Stomach (tissue), 9 donors: Measurements from ENCODE around the gene ZNF575. TPM values are rescaled to one million over a fixed set of nuclear protein-coding genes. Genes with fewer than 3 reads are reported as not detected.

Experiments
- DNase-seq, 2 donors: peaks; one replicate each; pipeline versions ENCODE4 v3.0.0 to v3.0.0-alpha.2; 2013 to 2019
- H3K27ac ChIP-seq, 5 donors: fragments of 200-600 bp in 4 of 5; sonication (generic) in 4 of 5; one replicate each; pipeline ENCODE4 v1.5.1; 2013 to 2019; ENCODE audit warnings: mild to moderate bottlenecking in 1 of 5, moderate library complexity in 1 of 5
- H3K27me3 ChIP-seq, 3 donors: fragments of 200-600 bp; sonication (generic); one replicate each; pipeline ENCODE4 v1.5.1; 2017 to 2019; ENCODE audit warnings: mixed run types in 1 of 3
- H3K36me3 ChIP-seq, 4 donors: fragments of 200-600 bp; sonication (generic); 1 replicate in 3 of 4; 2 replicates in 1 of 4; pipeline ENCODE4 v1.5.1; 2016 to 2019
- H3K4me1 ChIP-seq, 4 donors: fragments of 200-600 bp; sonication (generic); one replicate each; pipeline ENCODE4 v1.5.1; 2016 to 2019
- H3K4me3 ChIP-seq, 4 donors: fragments of 200-600 bp; sonication (generic) in 3 of 4; one replicate each; pipeline ENCODE4 v1.5.1; 2016 to 2019; ENCODE audit warnings: mild to moderate bottlenecking in 1 of 4
- H3K9me3 ChIP-seq, 4 donors: fragments of 200-600 bp; sonication (generic); one replicate each; pipeline ENCODE4 v1.5.1; 2016 to 2019
- EP300 ChIP-seq: sonication (generic); formaldehyde crosslinking; IDR thresholded peaks from one replicate; pipeline ENCODE4 v1.6.1; 2017; ENCODE audit warnings: antibody characterized with exemption
- POLR2A ChIP-seq, 4 donors: fragments of 450-650 bp; IDR thresholded peaks; one replicate each; pipeline ENCODE4 v1.6.1; 2016; ENCODE audit warnings: antibody characterized with exemption in 4 of 4, control low read depth in 2 of 4, mild to moderate bottlenecking in 1 of 4, moderate library complexity in 1 of 4
- POLR2AphosphoS5 ChIP-seq, 3 donors: sonication (generic); formaldehyde crosslinking; IDR thresholded peaks; one replicate each; pipeline ENCODE4 v1.6.1; 2016; ENCODE audit warnings: antibody characterized with exemption in 3 of 3
- whole genome bisulfite sequencing, 5 donors: extraction: QIAGEN DNeasy Blood & Tissue Kit in 3 of 5; methylation state at CpG; one replicate each; pipeline versions ENCODE4 v1.1.5 to v1.1.7; 2013 to 2018; 5-methylcytosine and 5-hydroxymethylcytosine counted together
- intact Hi-C: fragments of 100-400 bp; cut with DNase I; formaldehyde crosslinking; loops from one replicate; pipeline ENCODE4 v1.15.1; 2023; ENCODE audit warnings: low total_unique reads
- polyA plus RNA-seq, 3 donors: library from polyadenylated mRNA; stranded (reverse); fragments of 200-250 nt; gene quantifications; one replicate each; pipeline ENCODE4 v1.2.3, GENCODE V29; 2013
- total RNA-seq, 5 donors: library from RNA; depleted of rRNA; stranded (reverse); fragments of >200 nt; gene quantifications; one replicate each; pipeline versions ENCODE4 v1.1.0 to v1.2.3, GENCODE V29; 2014 to 2016
- TF ChIP-seq, protein P1 (sequence below), 7 experiments: fragments of 450-650 bp in 4 of 7; fragments of 200-600 bp in 3 of 7; sonication (generic) in 3 of 7; IDR thresholded peaks; one replicate each; pipeline ENCODE4 v1.5.1; 2016 to 2019; ENCODE audit warnings: antibody characterized with exemption in 7 of 7, control low read depth in 2 of 7, mild to moderate bottlenecking in 1 of 7
- donor health status: healthy with polysubstance abuse.
- donor health status: Bipolar disorder and iron deficiency.
- donor health status: healthy.

ZNF575 gene
- total and polyA plus RNA-seq, 8 donors = 0.37 to 23.5 (median 0.76) TPM; not detected in 3

- H3K36me3 ChIP-seq = peaks cover 35 to 89% (median 80%) of the 10 kb centered on the region in 4 donors
- no peak for DNase-seq
- H3K9me3 ChIP-seq = no peaks in the 10 kb centered on the region
- no peaks in the 10 kb centered on the region for H3K4me1 ChIP-seq
- no peaks in the 10 kb centered on the region for H3K27me3 ChIP-seq
- TF ChIP-seq, protein P1, sequence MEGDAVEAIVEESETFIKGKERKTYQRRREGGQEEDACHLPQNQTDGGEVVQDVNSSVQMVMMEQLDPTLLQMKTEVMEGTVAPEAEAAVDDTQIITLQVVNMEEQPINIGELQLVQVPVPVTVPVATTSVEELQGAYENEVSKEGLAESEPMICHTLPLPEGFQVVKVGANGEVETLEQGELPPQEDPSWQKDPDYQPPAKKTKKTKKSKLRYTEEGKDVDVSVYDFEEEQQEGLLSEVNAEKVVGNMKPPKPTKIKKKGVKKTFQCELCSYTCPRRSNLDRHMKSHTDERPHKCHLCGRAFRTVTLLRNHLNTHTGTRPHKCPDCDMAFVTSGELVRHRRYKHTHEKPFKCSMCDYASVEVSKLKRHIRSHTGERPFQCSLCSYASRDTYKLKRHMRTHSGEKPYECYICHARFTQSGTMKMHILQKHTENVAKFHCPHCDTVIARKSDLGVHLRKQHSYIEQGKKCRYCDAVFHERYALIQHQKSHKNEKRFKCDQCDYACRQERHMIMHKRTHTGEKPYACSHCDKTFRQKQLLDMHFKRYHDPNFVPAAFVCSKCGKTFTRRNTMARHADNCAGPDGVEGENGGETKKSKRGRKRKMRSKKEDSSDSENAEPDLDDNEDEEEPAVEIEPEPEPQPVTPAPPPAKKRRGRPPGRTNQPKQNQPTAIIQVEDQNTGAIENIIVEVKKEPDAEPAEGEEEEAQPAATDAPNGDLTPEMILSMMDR (IDR thresholded peaks at IDR 0.05) = no peak
- TF ChIP-seq POLR2AphosphoS5 (IDR thresholded peaks at IDR 0.05) (no peak), POLR2A (IDR thresholded peaks at IDR 0.05) (no peak), EP300 (no peak)
- no peak overlapping the region for H3K27ac ChIP-seq
- no peak overlapping the region for H3K4me3 ChIP-seq
- intact Hi-C loops = loop anchor here (10.0 kb wide), 1 partner anchor 103 kb away; no protein-coding TSS in a partner anchor
- 80 to 94% (median 85%) methylated on average over 3 of the region's 3 CpGs for WGBS, 5 donors
These were observed 19.1 kb downstream of the ZNF575 start for GRCh38 chr19:43552198-43552450.

DNA sequence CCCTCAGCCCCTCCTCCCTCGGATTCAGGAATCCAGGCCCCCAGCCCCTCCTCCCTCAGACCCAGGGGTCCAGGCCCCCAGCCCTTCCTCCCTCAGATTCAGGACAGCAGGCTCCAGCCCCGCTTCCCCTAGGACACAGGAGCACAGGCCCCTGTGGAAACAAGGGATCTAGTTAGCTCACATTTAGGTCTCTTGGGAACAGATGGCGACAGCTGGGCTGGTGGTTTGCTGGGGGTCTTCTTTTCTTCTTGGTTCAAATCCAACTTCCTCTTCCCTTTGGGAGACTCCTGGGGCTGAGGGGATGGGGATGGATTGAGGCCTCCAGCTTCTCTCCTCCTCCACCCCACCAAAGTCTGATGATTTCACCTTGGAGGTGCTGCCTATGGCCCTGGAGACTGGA lies 19.6 kb downstream of the ZNF575 start:
- 60 to 94% (median 83%) methylated on average over 3 of the region's 3 CpGs for WGBS, 5 donors
- no peaks in the 10 kb centered on the region for H3K9me3 ChIP-seq
- intact Hi-C loops = loop anchor here (10.0 kb wide), 1 partner anchor 102 kb away; no protein-coding TSS in a partner anchor
- no peak overlapping the region for H3K27ac ChIP-seq
- H3K4me1 ChIP-seq = no peaks in the 10 kb centered on the region
- TF ChIP-seq, protein P1 (IDR thresholded peaks at IDR 0.05) = no peak
- TF ChIP-seq POLR2A (IDR thresholded peaks at IDR 0.05) (no peak), POLR2AphosphoS5 (IDR thresholded peaks at IDR 0.05) (no peak), EP300 (no peak)
- H3K36me3 ChIP-seq = peaks cover 35 to 89% (median 84%) of the 10 kb centered on the region in 4 donors
- DNase-seq = no peak
- H3K27me3 ChIP-seq = no peaks in the 10 kb centered on the region
- no peak overlapping the region for H3K4me3 ChIP-seq

DNA sequence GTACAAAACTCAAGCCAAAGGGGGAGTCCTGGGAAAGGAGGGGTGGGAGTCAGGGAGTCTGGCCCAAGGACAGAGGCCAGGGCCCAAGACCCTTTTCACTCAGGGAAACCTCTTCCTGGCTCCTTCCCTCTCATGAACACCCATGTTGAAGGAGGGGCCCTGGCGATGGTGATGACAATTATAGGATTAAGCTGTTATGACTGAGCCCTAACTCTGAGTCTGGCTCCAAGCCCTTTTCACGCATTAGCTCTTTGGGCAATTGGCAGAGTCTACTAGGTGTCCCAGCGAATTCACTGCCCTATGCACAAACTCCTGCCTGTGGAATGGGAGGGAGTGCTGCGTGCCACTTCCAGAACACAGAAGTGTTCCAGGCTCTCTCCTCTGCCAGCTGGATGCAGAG lies 20.7 kb downstream of the ZNF575 start:
- WGBS, 5 donors = 57 to 91% (median 81%) methylated on average over 3 to 4 of the region's 4 CpGs
- intact Hi-C loops = loop anchor here (10.0 kb wide), 1 partner anchor 101 kb away; no protein-coding TSS in a partner anchor
- H3K36me3 ChIP-seq = peaks cover 35 to 94% (median 93%) of the 10 kb centered on the region in 4 donors
- TF ChIP-seq, protein P1 (IDR thresholded peaks at IDR 0.05) = no peak
- TF ChIP-seq POLR2A (IDR thresholded peaks at IDR 0.05) (no peak), POLR2AphosphoS5 (IDR thresholded peaks at IDR 0.05) (no peak), EP300 (no peak)
- no peaks in the 10 kb centered on the region for H3K4me1 ChIP-seq
- DNase-seq = no peak
- H3K27ac ChIP-seq = no peak overlapping the region
- H3K4me3 ChIP-seq = no peak overlapping the region
- H3K27me3 ChIP-seq = no peaks in the 10 kb centered on the region
- H3K9me3 ChIP-seq = no peaks in the 10 kb centered on the region

- Histone ChIP-seq H3K4me3 (no peak overlapping the region), H3K4me1 (no peaks in the 10 kb centered on the region), H3K36me3 (peaks cover 35 to 98% (median 89%) of the 10 kb centered on the region in 4 donors), H3K27me3 (no peaks in the 10 kb centered on the region), H3K27ac (no peak overlapping the region), H3K9me3 (no peaks in the 10 kb centered on the region)
- TF ChIP-seq POLR2AphosphoS5 (IDR thresholded peaks at IDR 0.05) (no peak), EP300 (no peak), POLR2A (IDR thresholded peaks at IDR 0.05) (no peak)
- TF ChIP-seq, protein P1 (IDR thresholded peaks at IDR 0.05) = no peak
- intact Hi-C loops = loop anchor here (10.0 kb wide), 1 partner anchor 100 kb away; no protein-coding TSS in a partner anchor
- WGBS, 5 donors = 95 to 98% (median 97%) methylated on average over 14 to 15 of the region's 15 CpGs
- DNase-seq = no peak
These were observed 21.4 kb downstream of the ZNF575 start for GRCh38 chr19:43554317-43554895.
